ENCODE results near the gene KLK2. TPM values are rescaled to one million over a fixed set of nuclear protein-coding genes. Genes with fewer than 3 reads are reported as not detected.
"Not testable (repeated sequence)": the region's sequence is repeated elsewhere in the genome, so short reads cannot be mapped to it uniquely, and the experiment has no call there.

The KLK2 gene
- polyA plus RNA-seq, 3 donors, result 0.21 to 0.34 TPM; not detected in 1

DNA sequence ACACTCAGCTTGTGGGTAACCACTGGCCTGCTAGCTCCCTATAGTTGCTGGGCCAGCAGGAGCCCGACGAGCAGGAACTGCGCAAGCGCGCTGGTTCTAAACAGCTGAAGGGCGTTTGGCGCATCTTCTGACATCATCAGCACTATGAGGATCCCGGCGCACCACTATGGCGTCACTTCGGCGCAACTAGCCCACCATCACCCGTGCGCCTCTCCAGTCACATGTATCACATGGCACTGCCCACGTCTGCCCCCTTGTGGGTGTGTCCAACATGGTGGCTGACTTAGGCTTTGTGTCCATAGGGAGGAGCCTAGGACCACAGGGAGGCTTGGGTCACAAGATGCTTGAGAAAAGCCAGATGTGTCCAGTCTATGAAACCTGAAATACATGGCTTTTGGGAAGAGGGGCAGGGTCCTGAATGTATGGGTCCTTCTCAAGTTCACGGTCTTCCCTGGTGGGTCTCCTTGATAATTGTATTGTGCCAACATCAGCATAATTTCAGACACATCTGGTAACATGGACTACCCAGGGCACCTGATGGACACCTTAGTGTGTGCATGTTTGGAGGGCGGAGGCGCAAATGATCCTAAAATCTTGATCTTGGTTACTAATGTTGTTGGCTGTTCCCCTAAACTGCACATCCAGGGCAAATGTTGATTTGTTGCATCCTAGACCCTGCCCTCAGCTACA lies 20.0 kb downstream of the KLK2 start:
- DNase-seq, result no peak

DNA sequence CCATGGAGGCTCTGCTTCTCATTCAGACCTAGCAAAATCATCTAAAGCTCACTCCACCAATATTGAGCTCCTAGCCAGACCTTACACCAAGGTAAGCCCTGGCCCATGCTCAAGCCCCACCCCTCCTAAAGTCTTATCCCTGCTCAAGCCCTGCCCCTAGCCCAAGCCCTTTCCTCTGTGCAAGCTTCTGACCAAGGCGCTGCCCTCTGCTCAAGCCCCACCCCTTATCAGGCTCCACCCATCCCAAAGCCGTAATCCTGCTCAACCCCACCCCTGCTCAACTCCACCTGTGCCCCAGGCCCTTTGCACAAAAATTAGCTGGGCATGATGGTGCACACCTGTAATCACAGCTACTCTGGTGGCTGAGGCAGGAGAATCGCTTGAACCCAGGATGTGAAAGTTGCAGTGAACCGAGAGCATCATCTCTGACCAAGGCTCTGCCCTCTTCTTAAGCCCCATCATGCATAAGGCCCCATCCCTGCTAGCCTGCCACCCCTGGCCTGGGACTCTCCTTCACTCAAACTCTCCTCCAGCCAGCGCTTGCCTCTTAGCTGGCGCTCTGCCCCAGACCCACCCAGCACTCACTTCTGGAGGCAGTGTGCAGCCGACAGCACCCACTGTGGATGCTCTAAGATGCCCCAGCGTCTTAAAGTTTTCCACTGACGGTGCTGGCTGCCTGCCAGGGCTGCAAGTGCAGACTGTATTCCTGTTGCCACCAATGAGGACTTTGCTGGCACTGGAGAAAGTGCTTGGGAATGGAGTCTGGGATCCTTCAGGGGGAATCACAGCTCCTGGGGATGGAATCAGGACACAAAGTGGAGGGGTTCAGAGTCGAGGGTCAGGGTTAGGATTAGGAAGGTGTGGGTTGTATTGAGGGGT lies 21.5 kb downstream of the KLK2 start:
- DNase-seq, result no peak

DNA sequence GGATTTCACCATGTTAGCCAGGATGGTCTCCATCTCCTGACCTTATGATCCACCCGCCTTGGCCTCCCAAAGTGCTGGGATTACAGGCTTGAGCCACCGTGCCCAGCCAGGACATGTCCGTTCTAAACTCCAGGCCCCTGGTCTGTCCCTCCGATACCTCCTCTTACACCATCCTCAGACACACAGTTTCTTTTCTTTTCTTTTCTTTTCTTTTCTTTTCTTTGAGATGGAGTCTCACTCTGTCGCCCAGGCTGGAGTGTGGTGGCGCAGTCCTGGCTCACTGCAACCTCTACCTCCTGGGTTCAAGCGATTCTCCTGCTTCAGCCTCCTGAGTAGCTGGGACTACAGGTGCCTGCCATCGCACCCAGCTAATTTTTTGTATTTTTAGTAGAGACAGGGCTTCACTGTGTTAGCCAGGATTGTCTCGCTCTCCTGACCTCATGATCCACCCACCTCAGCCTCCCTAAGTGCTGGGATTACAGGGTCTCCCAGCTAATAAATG lies 22.9 kb downstream of the KLK2 start:
- not testable (repeated sequence) for DNase-seq

DNA sequence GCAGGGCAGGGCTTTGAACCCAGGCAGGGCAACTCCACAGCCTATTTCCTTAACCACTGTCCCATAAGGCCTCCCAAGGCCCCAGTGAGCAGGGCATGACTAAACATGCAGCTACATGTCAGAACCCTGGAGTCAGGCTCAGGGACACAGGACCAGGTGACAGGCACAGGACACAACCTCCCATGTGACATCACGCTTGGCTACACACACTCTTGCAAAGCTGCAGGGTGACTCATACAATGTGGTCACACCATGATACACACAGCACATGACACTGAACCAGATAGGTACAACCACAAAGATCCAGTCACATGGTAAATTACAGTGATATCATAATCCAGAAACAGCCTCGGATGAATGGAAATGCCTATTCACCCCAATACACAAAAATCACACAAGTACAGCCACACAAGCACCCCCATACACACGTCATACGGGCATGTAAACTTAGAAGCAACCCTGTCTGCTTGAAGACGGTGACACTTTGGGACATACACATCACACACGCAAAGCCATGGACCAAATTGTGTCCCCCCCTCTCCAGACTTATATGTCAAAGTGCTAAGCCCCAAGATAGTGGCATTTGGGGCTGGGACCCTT lies 23.5 kb downstream of the KLK2 start:
- peak; percentile 71 for DNase-seq

DNA sequence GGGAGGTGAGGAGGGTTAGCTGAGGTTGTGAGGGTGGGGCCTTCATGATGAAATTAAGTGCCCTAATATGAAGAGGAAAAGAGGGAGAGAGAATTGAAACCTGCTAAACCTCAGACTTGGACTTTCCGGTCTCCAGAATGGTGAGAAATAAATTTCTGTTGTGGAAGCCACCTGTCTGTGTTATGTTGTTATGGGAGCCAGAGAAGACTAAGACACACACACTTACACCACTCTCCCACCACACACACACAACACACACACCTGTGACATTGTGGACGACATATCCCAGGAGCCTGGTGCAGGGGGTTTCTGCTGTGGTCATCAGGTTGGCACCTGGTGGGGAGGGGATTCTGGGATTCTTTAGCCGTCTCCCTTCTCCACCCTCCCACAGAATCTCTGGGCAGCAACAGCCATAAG lies 24.0 kb downstream of the KLK2 start:
- no peak for DNase-seq

DNA sequence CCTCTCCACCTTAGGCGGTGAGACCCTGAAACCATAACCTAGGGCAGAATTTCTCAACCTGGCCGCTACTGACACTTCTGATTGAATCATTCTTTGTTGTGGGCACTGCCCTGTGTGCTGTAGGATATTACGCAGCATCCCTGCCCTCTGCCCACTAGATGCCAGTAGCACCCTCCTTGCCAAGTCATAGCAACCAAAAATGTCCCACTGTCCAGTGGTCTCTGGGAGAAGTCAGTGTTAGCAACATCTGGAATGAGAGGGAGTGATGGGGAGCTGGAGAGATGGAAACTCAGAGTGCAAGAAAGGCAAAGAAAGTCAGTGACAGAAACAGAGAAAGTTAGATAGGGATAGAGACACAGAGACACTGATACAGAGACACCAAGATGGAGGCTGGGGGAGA lies 24.4 kb downstream of the KLK2 start:
- DNase-seq, result no peak

DNA sequence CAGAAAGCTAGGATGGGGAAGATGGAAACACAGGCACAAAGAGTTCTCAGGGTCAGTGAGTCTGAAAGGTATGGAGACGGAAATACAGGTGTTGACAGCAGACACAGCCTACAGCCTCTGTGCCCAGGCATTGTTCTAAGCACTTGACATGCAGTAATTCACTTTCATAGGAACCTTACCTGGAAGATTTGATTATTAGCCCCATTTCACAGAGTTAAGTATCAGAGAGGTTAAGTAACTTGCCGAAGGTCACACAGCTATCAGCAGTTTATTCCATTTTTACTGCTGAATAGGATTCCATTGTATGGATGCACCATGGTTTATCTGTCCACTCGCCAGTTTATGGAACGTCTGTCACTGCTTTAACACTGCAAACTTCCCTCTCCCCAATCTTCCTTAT lies 24.8 kb downstream of the KLK2 start:
- DNase-seq, result no peak

DNA sequence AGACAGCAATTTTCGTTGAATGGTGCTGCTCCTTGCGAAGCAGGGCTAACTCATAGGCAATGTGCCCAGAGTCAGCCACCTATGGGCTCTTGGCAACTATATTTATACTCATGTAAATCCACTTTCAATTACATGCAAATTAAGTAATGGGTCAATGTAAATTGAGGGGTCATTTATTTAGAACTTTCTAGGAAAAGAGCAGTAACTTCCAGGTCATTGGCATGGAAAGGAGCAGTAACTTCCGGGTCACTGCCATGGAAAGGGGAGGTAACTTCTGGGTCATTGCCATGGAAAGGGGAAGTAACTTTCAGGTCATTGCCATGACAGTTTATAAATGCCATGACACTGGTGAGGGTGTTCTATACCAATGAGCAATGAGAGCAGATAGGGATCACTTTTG lies 26.3 kb downstream of the KLK2 start:
- DNase-seq, result no peak

DNA sequence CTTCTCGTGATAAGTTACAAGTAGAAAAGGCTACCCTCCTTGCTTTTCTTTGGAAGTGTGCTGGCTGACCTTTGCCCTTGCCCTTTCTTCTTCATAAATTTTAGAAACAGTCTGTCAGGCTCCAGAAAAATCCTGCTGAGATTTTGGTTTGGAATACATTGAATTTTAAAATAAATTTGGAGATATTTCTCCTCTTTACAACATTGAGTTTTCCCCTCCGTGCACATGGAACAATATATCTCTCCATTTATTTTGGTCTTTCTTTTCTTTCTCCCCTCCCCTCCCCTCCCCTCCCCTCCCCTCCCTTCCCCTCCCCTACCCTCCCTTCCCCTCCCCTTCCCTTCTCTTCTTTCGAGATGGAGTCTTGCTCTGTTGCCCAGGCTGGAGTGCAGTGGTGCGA lies 29.4 kb downstream of the KLK2 start:
- DNase-seq, result no peak

DNA sequence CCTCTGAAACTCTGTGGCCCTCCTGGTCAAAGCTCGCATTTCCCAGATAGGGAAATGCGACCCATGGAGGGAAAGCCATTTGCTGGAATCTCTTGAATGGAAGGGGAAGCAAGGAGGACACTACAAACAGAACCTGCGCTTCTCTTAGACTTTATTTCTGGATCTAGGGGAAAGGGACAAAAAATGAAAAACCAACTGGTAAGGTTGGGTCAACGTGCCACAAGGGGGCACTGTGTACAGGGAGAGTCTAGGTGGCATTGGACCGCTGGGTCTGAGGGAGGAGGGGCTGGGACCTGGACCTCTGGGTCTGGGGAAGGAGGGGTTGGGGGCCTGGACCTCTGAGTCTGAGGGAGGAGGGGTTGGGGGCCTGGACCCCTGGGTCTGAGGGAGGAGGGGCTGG lies 33.0 kb downstream of the KLK2 start:
- DNase-seq, result no peak

DNA sequence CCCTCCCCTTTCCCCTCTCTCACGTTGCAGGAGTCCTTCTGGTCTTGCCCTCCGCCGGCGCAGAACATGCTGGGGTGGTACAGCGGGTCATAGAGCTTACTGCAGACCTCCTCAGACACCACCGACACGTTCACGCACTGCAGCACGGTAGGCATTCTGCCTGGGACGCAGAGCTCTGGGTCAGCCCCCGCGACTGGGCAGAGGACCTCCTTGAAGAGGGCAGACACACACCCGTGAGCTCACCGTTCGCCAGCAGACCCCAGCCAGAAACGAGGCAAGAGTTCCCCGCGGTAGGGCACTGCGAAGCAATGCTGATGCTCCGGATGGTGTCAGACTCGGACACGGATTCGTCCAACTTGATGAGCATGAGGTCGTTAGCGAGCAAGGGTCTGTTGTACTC lies 35.1 kb downstream of the KLK2 start:
- no peak for DNase-seq

DNA sequence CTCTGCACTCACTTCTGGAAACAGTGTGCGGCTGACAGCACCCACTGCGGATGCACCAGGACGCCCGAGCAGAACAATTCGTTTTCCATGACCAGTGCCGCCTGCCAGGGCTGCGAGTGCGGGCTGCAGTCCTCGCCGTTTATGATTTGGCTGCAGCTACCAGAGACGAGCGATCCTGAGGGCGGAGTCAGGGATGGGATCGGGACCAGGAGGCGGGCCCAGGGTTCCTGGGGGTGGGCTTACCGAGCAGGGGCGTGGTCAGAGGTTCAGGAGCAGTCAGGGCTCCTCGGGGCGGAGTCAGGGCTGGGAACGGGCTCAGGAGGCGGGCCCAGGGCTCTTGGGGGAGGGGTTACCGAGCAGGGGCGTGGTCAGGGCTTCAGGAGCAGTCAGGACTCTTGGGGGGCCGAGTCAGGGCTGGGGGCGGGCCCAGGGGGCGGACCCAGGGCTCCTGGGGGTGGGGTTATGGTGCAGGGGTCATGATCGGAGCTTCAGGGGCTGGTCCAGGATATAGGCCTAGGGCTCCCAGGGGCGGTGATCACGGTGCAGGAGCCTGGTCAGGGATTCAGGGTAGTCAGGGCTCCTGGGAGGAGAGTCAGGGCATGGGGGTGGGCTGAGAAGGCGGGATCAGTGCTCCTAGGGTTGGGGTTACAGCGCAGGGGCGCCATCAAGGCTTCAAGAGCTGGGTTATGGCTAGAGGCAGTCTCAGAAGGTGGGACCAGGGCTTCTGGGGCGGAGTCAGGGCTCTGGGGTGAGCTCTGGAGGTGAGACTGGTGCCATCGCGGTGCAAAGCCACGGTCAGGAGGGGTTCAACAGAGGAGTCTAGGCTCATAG lies 36.2 kb downstream of the KLK2 start:
- DNase-seq, result peak; percentile 38

DNA sequence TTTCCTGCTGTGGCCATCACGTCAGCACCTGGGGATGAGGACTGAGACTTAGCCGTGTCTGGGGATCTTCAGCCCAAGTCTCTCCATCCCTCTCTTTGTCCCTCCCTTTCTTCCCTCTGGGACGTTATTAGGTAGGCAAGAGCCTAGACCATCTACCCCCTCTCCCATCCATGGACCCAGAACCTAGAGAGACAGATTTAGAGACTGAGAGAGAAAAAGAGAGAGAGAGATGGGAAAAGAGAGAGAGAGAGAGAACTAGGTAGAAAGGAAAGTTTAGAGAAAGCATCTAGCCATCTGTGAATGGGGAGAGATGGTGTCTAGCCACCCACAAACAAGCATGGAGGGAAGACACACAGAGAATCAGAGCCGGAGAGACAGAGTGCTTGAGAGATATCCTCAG lies 37.5 kb downstream of the KLK2 start:
- no peak for DNase-seq

DNA sequence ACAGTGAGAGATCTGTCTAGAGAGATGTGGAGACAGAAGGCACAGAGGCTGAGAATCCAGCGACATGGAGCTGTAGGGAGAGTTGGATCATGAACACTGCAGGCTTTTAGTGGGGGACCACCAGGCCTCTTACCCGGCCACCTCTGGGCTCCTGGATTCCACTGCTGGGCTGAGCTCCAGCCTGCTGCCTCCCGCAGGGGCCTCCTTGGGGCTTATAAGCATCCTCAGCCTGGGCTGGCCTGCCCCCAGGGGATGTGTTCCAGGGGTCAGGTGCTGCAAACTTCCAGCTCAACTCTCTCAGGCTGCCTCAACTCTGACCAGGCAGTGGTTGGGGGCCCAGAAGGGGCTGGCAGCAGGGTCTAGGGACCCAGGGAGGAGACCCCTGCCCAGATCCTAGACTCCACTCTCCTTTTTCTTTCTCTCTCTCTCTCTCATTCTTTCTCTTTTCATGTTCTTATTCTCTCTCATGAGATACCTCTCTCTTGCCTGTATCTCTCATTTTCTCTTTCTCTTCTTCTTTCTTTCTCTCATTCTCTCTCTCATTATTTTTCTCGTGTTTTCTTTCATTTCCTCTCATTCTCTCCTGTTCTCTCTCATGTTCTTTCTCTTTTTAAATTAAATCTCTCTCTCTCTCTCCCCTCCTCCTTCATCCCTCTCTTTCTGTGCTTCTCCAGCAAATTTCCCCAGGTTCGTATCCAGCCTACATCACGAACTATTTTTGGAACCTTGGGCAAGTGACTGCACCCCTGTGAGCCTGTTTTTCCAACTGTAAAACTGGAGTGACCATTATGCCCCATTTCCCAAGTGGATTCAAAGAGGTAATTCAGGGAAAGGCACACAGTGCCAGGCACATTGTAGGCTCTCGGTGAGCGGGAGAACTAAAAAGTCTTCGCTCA lies 38.2 kb downstream of the KLK2 start, which contains the start of gene KLK4:
TSS of gene KLK4 (minus strand) at position 190 of the 896 bp plus-strand sequence. CDS start 657 bp downstream, outside the sequence.
- no peak for DNase-seq

DNA sequence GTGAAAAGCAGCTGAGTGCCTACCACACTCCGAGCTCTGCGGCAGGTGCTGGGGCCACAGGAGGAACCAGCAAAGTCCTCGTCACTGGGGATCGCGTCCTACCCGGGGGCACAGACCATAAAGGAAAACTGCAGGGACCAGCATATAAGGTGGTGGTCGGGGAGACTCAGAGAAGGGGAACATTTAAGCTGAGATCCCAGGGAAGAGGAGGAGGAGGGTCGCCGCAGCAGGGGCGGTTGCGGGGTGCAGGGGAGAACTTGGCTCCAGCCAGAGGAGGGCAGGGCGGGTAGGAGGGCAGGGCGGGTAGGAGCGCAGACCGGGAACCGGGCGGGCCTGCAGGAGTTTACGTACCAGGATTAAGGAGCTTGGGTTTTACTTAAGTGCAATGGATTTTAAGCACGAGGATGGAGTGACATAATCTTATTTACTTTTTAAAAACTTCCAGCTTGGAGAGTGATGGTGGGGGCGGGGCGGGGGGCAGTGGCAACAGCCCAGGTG lies 38.9 kb downstream of the KLK2 start:
- no peak for DNase-seq

DNA sequence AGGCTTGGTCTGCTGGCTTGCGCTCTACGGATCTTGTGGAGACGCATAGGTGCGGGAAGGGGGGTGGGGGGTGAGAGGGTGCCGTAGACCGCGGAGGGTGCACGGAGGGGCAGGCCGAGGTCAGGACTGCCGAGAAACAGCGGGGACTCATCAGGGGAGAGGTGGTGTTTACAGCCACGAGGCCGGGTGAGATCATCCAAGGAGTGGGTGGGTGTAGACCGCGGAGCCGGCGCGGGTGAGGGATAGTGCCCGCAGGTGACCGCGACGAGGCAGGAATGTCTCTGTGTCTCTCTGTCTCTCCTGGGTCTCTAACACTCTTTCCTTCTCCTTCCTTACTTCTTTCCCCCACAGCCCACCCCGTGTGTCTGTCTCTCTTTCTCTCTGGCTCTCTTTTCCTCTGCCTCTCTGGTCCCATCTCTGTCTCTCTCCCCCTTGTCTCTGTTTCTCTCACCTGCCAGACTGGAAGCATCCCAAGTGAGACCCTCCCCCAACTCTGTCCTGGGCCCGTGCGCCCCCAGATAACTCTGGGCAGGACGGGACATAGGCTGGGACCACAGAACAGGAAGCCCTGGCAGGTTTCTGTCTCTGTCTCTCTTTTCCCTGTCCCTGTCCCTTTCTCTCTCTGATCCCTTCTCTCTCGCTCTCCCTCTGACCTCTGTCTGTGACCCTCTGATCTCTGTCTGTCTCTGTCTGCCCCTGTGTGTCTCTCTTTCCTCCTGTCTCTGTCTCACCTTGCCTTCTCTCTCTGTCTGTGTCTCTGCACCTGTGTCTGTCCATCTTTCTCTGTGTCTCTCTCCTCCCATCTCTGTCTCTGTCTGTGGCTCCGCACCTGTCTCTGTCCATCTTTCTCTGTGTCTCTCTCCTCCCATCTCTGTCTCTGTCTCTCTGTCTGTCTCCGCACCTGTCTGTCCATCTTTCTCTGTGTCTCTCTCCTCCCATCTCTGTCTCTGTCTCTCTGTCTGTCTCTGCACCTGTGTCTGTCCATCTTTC lies 39.8 kb downstream of the KLK2 start:
- no peak for DNase-seq

DNA sequence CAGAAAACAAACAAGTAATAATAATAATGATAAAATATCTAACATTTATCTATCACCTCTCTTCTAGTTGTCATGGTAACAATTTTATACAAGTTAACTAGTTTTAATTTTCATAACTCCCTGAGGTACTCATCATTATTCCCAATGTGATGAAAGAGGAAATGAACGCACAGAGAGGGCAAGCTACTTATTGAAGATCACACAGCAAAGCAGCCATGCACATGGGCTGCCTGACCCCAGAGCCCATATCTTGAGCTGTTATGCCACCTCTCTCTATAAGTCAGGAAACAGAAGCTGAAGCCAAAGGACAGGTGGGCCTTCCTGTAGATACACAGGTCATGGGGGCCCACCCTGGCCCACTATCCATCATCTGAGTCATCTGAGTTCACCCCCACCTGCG lies 42.8 kb downstream of the KLK2 start:
- DNase-seq, result no peak

DNA sequence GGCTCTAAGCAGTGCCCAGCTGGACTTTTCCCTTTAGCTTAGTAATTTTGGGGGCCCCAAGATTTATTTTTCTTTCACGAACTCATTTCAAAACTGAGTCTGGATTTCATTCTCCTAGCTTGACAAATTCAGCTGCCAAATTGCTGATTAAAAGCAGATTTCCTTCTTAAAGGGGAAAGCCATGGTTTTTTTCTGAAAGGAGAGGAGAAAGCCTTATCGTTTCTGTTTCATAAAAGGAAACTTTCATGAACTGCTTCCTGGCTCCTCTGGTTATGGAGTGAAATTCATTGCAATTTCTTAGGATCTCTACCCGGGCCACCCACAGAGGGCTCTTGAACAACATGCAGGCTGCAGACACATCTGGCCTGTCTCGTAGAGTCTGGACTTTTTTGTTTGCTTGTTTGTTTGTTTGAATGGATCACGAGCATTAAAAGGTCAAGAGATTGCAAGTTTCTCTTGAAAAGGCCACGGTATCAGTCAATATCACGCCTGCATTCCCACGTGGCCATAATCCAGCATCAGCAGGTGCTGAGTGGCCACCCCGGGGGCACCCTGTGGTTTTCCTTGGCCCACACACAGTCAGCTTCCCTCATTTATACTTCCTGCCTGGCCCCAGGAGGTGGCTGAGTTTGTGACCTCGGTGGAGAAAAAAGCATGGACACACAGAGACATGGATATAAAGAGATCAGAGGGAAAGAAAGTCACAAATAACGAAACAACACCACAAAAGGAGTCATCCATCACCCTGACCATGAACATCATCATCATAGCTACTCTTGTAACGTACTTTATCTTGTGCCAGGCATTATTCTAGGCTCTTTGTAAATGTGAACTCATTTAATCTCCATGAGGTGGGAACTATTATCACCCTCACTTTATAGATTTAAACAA lies 48.4 kb downstream of the KLK2 start:
- no peak for DNase-seq
